Keratinocyte (primary cell): ENCODE results near the gene DUSP22.

Experiments
- EZH2 ChIP-seq: IDR thresholded peaks from one replicate; pipeline ENCODE4 v1.6.1; 2012; ENCODE audit warnings: inconsistent platforms, mild to moderate bottlenecking, low read length, moderate library complexity
- TF ChIP-seq, protein P1 (sequence below), 3 experiments: IDR thresholded peaks in 1 of 3; conservative IDR thresholded peaks in 1 of 3; optimal IDR thresholded peaks in 1 of 3; 2 replicates in 2 of 3; 3 replicates in 1 of 3; pipeline versions ENCODE3 to v1.5.1; 2011; ENCODE audit warnings: low read length in 3 of 3, mild to moderate bottlenecking in 3 of 3, moderate library complexity in 2 of 3, control low read depth in 1 of 3, inconsistent platforms in 1 of 3; ENCODE audit not compliant: insufficient read depth in 2 of 3; ENCODE audit errors: extremely low read depth in 1 of 3

DNA sequence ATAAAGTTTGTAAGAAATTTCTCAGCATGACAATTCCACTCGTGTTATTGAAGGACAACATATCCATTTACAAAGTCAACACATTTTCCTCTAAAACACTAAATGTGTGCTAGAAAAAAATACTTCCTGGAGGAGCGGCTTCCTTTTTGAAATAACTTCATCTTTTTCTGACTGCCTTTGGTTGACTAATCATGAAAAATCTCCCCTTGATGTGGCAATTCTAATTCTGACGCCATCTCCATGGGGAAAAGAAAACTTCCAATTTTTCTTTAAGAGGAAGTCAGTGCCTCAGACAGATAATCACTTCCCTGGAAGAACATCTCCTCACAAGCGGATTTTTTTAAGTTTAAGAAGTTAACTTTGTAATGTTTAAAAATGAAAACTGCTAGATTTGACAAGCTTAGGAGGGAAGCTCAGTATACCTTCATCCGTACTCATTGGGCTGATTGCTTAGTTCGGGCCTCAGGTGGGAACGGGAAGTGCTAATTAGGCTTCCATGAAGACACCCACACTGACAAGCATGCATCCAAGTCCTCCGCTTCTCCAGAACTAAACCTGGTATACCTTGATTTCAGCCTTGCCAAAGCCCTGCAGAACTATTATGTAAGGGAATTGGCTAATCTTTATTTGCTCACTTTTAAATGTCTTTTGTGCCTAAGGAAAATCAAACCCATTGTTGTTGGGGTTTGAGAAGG is 35.1 kb upstream of the DUSP22 start:
- no peak for TF ChIP-seq EZH2
- TF ChIP-seq, protein P1, sequence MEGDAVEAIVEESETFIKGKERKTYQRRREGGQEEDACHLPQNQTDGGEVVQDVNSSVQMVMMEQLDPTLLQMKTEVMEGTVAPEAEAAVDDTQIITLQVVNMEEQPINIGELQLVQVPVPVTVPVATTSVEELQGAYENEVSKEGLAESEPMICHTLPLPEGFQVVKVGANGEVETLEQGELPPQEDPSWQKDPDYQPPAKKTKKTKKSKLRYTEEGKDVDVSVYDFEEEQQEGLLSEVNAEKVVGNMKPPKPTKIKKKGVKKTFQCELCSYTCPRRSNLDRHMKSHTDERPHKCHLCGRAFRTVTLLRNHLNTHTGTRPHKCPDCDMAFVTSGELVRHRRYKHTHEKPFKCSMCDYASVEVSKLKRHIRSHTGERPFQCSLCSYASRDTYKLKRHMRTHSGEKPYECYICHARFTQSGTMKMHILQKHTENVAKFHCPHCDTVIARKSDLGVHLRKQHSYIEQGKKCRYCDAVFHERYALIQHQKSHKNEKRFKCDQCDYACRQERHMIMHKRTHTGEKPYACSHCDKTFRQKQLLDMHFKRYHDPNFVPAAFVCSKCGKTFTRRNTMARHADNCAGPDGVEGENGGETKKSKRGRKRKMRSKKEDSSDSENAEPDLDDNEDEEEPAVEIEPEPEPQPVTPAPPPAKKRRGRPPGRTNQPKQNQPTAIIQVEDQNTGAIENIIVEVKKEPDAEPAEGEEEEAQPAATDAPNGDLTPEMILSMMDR (optimal IDR thresholded peaks at IDR 0.05 in 1 of 3, IDR thresholded peaks at IDR 0.05 in 1 of 3, conservative IDR thresholded peaks at IDR 0.05 in 1 of 3; ENCODE audit: extremely low read depth in 1 of 3, insufficient read depth in 2 of 3, low read length in 3 of 3), result no peak
